Fibroblast of skin of back (primary cell): ENCODE results near the gene TXNRD2.
A peak's percentile ranks its signal among the peaks of the same experiment; 100 is the strongest.

Source experiments
- DNase-seq: peaks from one replicate; pipeline ENCODE4 v3.0.0-alpha.2; 2013

Gene TXNRD2

DNA sequence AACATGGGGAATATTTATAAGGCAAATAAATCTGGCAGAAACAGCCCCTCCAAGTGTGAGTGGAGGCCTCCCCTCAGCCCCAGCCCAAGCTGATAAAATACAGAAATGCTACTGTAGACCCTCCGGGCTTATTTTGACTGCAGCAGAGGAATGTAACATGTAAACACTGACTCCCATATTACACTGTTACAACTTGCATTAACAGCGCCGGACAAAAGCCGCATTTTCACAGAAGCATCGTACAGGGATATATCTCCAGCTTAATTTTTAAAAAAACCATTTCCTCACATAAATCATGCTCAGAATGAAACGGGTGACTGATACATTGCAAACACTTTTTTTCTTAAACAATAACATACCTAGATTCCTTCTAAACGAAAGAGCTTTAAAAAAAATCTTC lies 36.7 kb downstream of the TXNRD2 start:
- no peak for DNase-seq

- DNase-seq, result no peak
Measured at GRCh38 chr22:19904174-19904856, 37.3 kb downstream of the TXNRD2 start.

GRCh38 chr22:19903513-19903912 lies 38.1 kb downstream of the TXNRD2 start:
- DNase-seq, result no peak

DNA sequence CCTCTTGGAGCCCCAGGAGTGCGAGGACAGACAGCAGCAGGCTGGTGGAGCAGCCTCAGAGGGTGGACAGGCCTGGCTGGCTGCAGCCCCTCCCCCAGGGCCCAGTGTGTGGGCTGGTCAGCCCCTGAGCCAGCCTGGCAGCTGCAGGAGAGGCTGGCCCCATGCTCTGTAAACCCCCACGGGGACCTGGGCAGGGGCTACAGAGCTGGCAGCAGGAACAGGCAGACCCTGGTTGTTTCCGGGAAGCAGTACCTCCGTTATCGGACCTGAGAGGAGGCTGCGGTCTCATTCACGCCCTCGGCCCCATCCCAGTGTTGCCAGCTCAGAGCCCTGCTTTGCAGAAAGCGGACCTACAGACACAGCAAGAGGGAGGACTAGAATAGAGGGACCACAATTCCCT lies 38.6 kb downstream of the TXNRD2 start:
- no peak for DNase-seq

DNA sequence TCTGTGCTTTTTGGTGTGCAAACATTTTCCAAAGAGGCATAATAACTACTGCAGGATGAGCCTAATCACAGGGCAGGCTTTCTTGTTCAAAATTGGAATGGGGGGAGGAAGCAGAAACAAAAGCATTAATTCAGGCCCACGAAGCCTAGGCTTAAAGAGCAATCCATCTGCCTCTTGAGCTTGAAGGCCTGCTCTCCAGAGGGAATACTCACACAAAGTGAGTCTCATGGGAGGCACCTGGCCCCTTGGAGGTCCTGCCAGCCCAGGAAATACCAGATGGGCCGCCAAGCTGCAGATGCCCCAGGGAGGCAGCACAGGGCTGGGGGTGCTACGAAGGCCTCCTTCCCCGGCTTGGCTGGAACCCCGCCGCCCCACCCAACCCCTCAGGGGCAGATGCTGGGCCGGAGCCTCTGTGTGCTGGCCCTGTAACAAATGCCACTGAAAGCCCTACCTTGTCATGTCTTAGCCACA lies 39.3 kb downstream of the TXNRD2 start:
- no peak for DNase-seq

GRCh38 chr22:19901577-19902244 lies 39.9 kb downstream of the TXNRD2 start:
- DNase-seq, result no peak

- no peak for DNase-seq
Measured at GRCh38 chr22:19900707-19901436, 40.7 kb downstream of the TXNRD2 start.

- DNase-seq, result no peak
Measured at GRCh38 chr22:19898831-19899567, 42.6 kb downstream of the TXNRD2 start.

DNA sequence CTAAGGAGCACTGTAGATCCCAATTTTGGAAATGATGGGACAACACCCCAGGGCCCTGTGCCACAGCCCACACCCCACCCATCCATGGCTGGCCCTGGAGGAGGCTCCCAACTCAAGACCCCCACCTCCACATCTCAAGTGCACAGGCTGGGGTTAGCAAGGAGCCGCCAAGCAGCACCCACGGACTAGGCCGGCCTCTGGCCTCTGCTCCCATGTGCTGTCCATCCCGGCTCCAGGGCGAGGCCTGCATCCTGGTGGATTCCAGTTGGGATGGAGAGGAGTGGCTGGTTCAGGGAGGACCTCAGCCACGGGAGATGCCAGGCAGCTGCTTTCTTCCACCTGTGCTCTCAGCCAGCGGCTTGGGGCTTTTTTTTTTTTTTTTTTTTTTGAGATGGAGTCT lies 43.5 kb downstream of the TXNRD2 start:
- DNase-seq, result no peak

- DNase-seq, result no peak
Measured at GRCh38 chr22:19897726-19898125, 43.9 kb downstream of the TXNRD2 start.

DNA sequence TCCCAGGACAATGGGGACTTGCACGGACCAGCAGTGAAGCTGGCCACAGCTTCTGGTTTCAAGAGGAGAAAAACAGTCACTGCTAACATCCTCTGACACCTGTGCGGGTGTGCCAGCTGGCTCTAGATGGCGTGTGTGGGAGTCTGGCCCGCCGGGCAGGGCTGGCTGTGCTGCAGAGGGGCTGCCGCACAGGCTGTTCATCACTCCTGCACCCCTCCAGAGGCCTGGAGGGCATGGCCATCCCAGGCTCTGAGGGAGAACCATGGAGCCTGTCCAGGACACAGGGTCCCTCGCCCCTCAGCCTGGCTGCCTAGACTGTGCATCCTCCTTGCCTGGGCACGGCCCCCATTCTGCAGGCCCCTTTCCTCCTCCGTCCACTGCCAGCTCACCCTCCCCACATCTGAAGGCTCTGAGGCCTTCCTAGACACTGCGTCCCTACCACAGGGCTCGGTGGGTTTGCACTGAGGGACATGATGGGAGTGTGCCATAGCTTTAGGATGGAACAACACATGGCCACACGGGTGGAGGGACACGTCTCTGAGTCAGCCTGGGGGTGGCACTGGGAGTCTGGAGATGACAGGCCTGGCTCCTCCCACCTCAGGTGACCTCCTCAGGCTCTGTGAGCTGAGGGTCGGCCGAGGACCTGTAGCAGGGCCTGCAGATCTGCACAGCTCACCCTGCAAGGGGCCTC lies 44.8 kb downstream of the TXNRD2 start:
- no peak for DNase-seq

GRCh38 chr22:19895160-19895849 lies 46.3 kb downstream of the TXNRD2 start:
- DNase-seq, result no peak

DNA sequence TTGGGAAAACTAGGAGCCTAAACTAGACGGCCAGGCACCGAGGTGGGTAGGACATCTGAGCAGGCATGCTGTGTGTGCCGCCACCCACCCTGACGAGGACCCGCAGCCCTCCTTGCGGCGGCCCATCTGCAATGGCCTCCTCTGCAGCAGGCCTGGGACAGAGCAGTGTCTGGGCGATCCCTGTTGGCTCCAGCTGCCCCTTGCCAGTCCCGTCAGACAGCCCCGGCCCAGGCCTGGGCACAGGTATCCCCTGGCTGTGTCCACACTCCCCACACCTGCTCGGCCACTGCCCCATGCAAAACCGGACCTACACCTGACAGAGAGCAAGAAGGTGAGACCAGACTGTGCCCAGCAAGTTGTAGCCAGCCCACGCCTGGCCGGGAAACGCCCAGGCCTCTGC lies 48.3 kb downstream of the TXNRD2 start:
- DNase-seq, result no peak

DNA sequence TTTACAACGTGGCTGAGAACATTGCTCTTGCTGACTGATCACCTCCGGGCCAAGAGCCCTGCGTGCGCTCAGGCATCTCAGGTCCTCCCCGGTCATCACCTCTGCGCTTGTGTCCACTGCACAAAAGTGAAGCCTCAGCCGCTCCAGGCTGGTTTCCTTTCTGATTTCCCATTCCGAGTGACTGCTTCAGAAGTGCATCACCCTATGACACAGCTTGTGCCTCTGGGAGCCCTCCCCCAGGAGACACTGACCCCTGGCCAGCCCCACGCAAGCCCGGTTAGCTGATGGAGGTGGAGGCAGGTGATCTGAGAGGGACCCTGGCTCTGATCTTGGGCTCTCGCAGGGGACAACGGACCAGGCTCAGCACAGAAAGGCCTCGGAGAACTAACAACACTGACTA lies 48.7 kb downstream of the TXNRD2 start:
- DNase-seq, result no peak

DNA sequence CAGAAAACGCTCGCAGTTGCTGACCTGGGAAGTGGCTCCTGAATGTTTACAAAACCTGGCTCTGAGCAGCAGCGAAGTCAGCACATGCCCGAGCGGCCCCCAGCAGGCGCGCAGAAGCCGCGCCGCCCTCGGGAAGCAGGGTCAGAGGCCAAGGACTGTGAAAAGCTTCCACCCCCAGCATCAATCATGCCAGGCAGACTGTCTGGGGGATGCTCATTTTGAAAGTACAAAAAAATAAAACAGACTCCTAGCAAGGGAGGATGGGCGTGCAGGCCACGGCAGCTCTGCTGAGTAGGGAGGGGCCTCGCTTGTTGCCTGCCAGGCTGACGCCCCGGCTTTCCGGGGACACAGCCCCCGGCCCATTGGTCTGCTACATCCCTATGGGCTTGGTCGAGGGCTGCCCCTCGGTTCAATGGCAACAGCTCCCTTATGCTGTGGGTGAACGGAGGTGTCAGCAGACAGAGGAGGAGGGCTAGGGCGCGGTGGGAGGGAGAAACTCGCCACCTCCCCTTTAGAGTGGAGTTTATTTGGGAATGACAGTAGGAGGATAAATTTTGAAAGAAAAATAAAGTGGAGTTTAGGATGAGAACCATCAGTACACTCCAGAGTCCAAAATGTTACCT lies 49.2 kb downstream of the TXNRD2 start:
- no peak for DNase-seq

DNA sequence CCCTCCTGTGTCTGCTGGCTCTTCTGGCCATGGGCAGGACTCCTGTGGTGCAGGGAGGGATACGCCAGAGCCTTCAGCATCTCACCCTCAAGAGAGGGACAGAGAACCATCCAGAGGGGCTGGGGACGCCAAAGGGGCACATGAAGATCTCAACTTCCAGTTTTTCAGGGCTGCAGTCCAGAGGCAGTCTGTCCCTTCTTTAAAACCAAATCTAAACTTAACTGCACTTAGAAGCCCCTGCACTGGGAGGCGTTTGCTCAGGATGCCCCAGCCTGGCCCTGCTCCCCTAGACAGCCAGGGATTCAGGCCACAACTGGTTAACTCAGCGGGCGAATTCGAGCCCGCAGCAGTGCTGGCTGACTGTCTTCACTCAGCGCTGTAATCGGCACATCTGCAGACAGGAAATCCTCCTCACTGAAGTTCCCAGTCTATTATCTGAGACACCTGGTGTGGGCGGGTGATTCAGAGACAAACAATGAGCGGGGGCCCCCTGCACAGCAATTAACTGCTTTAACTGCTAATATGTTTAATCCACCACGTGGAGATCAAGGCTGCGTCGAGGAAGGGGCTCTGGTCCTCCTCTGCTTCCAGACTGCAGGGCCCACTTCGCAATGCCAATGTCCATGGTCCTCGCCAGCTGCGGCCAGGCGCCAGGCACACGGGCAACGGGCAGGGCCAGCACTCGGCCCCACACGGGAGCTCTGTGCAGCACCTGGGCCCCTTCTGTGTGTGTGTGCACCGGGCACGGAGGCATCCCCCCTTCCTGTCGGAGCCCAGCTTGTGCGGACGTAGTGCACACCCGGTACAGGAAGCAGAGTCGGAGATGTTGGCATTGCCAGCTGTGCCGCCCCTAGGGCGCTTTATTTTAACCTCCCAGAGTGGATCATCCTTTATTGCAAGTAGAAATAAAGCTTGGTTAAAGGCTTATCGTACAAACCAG lies 50.0 kb downstream of the TXNRD2 start:
- peak; percentile 74 for DNase-seq

GRCh38 chr22:19890502-19891316 lies 50.9 kb downstream of the TXNRD2 start:
- no peak for DNase-seq

- no peak for DNase-seq
Measured at GRCh38 chr22:19889951-19890350, 51.7 kb downstream of the TXNRD2 start.

- DNase-seq, result no peak
Measured at GRCh38 chr22:19888131-19888746, 53.4 kb downstream of the TXNRD2 start.
